ENCODE measurements around the gene IGF2BP1.

GRCh38 chr17:49024523-49024922 is 27.3 kb downstream of the IGF2BP1 start:
- TF ChIP-seq POLR2A (IDR thresholded peaks at IDR 0.05): no peak
- TF ChIP-seq CTCF (IDR thresholded peaks at IDR 0.05): no peak

Data from testis (tissue), 2 donors.